ENCODE measurements around the gene PRTFDC1. TPM values are rescaled to one million over a fixed set of nuclear protein-coding genes. Genes with fewer than 3 reads are reported as not detected.

The PRTFDC1 gene
- total and polyA plus RNA-seq, 2 of the 13 experiments (the other 11 are each of a cell fraction or from before 2014, with no cell fraction given) = not detected

DNA sequence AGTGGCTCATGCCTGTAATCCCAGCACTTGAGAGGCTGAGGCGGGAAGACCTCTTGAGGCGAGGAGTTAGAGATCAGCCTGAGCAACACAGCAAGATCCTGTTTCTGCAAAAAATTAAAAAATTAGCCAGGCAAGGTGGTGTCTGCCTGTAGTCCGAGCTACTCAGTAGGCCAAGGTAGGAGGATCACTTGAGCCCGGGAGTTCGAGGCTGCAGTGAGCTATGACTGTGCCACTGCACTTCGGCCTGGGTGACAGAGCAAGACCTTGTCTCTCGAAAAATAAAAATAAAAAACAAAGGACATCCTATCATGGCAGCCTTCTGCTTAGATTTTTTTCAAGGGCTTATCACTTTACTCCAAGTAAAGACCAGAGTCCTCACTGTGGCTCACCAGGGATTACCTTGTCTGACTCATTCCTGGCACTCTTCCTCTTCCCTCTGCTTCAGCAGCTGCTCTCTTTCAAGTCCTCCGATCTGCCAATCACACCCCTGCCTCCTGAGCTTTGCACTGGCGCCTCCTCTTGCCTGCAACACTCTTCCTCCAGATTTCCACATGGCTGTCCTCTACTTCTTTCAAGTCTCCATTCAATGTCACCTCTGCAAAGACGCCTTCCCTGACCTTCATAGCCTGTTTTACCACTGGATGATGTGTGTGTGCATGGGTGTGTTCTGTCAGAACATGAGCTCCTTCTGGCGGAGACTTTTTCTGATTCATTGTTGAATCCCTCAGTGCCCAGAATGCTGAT lies 7.7 kb downstream of the PRTFDC1 start (continued):
- TF ChIP-seq, protein P1, sequence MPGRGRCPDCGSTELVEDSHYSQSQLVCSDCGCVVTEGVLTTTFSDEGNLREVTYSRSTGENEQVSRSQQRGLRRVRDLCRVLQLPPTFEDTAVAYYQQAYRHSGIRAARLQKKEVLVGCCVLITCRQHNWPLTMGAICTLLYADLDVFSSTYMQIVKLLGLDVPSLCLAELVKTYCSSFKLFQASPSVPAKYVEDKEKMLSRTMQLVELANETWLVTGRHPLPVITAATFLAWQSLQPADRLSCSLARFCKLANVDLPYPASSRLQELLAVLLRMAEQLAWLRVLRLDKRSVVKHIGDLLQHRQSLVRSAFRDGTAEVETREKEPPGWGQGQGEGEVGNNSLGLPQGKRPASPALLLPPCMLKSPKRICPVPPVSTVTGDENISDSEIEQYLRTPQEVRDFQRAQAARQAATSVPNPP (CRISPR knock-in tag; IDR thresholded peaks at IDR 0.05) = no peak
- no peak for TF ChIP-seq ZNF75D (CRISPR knock-in tag; IDR thresholded peaks at IDR 0.05; ENCODE audit: borderline replicate concordance)
- TF ChIP-seq, protein P2, sequence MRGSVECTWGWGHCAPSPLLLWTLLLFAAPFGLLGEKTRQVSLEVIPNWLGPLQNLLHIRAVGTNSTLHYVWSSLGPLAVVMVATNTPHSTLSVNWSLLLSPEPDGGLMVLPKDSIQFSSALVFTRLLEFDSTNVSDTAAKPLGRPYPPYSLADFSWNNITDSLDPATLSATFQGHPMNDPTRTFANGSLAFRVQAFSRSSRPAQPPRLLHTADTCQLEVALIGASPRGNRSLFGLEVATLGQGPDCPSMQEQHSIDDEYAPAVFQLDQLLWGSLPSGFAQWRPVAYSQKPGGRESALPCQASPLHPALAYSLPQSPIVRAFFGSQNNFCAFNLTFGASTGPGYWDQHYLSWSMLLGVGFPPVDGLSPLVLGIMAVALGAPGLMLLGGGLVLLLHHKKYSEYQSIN (CRISPR knock-in tag; IDR thresholded peaks at IDR 0.05; ENCODE audit: borderline replicate concordance) = no peak
- no peak for TF ChIP-seq NPAS2 (CRISPR knock-in tag; IDR thresholded peaks at IDR 0.05; ENCODE audit: borderline replicate concordance)
- TF ChIP-seq, protein P3, sequence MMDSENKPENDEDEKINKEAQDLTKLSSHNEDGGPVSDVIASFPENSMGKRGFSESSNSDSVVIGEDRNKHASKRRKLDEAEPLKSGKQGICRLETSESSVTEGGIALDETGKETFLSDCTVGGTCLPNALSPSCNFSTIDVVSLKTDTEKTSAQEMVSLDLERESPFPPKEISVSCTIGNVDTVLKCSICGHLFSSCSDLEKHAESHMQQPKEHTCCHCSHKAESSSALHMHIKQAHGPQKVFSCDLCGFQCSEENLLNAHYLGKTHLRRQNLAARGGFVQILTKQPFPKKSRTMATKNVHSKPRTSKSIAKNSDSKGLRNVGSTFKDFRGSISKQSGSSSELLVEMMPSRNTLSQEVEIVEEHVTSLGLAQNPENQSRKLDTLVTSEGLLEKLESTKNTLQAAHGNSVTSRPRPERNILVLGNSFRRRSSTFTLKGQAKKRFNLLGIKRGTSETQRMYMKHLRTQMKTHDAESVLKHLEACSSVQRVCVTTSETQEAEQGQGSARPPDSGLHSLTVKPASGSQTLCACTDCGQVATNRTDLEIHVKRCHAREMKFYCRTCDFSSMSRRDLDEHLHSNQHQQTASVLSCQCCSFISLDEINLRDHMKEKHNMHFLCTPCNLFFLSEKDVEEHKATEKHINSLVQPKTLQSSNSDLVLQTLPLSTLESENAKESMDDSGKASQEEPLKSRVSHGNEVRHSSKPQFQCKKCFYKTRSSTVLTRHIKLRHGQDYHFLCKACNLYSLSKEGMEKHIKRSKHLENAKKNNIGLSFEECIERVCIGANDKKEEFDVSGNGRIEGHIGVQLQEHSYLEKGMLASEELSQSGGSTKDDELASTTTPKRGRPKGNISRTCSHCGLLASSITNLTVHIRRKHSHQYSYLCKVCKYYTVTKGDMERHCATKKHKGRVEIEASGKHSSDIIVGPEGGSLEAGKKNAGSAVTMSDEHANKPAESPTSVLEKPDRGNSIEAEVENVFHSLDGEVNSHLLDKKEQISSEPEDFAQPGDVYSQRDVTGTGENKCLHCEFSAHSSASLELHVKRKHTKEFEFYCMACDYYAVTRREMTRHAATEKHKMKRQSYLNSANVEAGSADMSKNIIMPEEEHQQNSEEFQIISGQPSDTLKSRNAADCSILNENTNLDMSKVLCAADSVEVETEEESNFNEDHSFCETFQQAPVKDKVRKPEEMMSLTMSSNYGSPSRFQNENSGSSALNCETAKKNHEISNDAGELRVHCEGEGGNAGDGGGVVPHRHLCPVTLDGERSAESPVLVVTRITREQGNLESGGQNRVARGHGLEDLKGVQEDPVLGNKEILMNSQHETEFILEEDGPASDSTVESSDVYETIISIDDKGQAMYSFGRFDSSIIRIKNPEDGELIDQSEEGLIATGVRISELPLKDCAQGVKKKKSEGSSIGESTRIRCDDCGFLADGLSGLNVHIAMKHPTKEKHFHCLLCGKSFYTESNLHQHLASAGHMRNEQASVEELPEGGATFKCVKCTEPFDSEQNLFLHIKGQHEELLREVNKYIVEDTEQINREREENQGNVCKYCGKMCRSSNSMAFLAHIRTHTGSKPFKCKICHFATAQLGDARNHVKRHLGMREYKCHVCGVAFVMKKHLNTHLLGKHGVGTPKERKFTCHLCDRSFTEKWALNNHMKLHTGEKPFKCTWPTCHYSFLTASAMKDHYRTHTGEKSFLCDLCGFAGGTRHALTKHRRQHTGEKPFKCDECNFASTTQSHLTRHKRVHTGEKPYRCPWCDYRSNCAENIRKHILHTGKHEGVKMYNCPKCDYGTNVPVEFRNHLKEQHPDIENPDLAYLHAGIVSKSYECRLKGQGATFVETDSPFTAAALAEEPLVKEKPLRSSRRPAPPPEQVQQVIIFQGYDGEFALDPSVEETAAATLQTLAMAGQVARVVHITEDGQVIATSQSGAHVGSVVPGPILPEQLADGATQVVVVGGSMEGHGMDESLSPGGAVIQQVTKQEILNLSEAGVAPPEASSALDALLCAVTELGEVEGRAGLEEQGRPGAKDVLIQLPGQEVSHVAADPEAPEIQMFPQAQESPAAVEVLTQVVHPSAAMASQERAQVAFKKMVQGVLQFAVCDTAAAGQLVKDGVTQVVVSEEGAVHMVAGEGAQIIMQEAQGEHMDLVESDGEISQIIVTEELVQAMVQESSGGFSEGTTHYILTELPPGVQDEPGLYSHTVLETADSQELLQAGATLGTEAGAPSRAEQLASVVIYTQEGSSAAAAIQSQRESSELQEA (CRISPR knock-in tag; IDR thresholded peaks at IDR 0.05; ENCODE audit: not compliant biosample characterization) = no peak
- no peak for TF ChIP-seq RBM39 (IDR thresholded peaks at IDR 0.05; ENCODE audit: low read depth, low read length, poor library complexity, severe bottlenecking)
- no peak for TF ChIP-seq SRY (CRISPR knock-in tag; IDR thresholded peaks at IDR 0.05)
- TF ChIP-seq, protein P4, sequence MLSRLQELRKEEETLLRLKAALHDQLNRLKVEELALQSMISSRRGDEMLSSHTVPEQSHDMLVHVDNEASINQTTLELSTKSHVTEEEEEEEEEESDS (CRISPR knock-in tag; IDR thresholded peaks at IDR 0.05; ENCODE audit: borderline replicate concordance) = no peak
- no peak for TF ChIP-seq ETV5 (CRISPR knock-in tag; IDR thresholded peaks at IDR 0.05; ENCODE audit: borderline replicate concordance)
- no peak for TF ChIP-seq MTA3 (CRISPR knock-in tag; IDR thresholded peaks at IDR 0.05)
- TF ChIP-seq ZNF878 (CRISPR knock-in tag; IDR thresholded peaks at IDR 0.05) = no peak
- no peak for TF ChIP-seq MTF1 (CRISPR knock-in tag; IDR thresholded peaks at IDR 0.05)
- TF ChIP-seq ZNF670 (CRISPR knock-in tag; IDR thresholded peaks at IDR 0.05; ENCODE audit: borderline replicate concordance) = no peak
- TF ChIP-seq, protein P5, sequence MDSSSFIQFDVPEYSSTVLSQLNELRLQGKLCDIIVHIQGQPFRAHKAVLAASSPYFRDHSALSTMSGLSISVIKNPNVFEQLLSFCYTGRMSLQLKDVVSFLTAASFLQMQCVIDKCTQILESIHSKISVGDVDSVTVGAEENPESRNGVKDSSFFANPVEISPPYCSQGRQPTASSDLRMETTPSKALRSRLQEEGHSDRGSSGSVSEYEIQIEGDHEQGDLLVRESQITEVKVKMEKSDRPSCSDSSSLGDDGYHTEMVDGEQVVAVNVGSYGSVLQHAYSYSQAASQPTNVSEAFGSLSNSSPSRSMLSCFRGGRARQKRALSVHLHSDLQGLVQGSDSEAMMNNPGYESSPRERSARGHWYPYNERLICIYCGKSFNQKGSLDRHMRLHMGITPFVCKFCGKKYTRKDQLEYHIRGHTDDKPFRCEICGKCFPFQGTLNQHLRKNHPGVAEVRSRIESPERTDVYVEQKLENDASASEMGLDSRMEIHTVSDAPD (CRISPR knock-in tag; IDR thresholded peaks at IDR 0.05) = no peak
- no peak for TF ChIP-seq CBX2 (IDR thresholded peaks at IDR 0.05; ENCODE audit: low read depth, low read length)
- no peak for TF ChIP-seq CBX2 (CRISPR knock-in tag; IDR thresholded peaks at IDR 0.05; ENCODE audit: low read depth)
- TF ChIP-seq CCAR2 (optimal IDR thresholded peaks at IDR 0.05; ENCODE audit: low read depth, low read length) = no peak
